GM13976 (cell line): Measurements from ENCODE around the gene ZMIZ1.
A peak's percentile ranks its signal among the peaks of the same experiment; 100 is the strongest.

Experiments used
- DNase-seq: peaks from one replicate; pipeline ENCODE4 v3.0.0; 2012; ENCODE audit warnings: low spot score
- in situ Hi-C: fragments of 300-500 bp; cut with MboI; formaldehyde crosslinking; loops from one replicate; pipeline ENCODE4 v1.12.0; 2022; ENCODE audit warnings: low sequenced_read_pairs, mixed read lengths, inconsistent platforms; ENCODE audit not compliant: unreplicated experiment
- TF ChIP-seq, protein P1 (sequence below): IDR thresholded peaks from 2 replicates; pipeline ENCODE4 v1.5.1; 2012; ENCODE audit warnings: borderline replicate concordance, mild to moderate bottlenecking; ENCODE audit not compliant: insufficient read depth; ENCODE audit errors: extremely low read depth, missing control alignments, control extremely low read depth

ZMIZ1 gene

DNA sequence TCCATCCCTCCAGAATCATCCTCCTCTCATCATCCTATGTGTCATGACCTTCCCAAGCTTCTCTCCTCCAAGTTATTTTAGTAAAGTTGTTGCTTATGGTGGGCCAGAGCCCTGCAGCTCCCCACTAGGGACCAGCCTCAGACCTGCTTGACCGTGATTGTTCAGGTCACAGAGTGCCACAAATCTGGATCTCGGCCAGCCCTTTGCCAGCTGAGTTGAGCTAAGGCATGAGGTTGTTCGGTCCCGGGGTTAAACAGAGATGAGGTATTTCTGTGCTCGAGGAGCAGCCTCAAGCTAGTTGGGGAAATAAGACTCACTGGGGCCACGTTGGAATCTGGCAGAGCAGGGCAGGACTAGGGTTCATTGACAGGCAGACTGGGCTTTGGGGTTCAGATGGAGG is 212.2 kb downstream of the ZMIZ1 start:
- in situ Hi-C loops: no loop called here
- DNase-seq: no peak
- TF ChIP-seq, protein P1, sequence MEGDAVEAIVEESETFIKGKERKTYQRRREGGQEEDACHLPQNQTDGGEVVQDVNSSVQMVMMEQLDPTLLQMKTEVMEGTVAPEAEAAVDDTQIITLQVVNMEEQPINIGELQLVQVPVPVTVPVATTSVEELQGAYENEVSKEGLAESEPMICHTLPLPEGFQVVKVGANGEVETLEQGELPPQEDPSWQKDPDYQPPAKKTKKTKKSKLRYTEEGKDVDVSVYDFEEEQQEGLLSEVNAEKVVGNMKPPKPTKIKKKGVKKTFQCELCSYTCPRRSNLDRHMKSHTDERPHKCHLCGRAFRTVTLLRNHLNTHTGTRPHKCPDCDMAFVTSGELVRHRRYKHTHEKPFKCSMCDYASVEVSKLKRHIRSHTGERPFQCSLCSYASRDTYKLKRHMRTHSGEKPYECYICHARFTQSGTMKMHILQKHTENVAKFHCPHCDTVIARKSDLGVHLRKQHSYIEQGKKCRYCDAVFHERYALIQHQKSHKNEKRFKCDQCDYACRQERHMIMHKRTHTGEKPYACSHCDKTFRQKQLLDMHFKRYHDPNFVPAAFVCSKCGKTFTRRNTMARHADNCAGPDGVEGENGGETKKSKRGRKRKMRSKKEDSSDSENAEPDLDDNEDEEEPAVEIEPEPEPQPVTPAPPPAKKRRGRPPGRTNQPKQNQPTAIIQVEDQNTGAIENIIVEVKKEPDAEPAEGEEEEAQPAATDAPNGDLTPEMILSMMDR: no peak

GRCh38 chr10:79282388-79282787 is 213.6 kb downstream of the ZMIZ1 start:
- DNase-seq: no peak
- TF ChIP-seq, protein P1: no peak
- in situ Hi-C loops: no loop called here

DNA sequence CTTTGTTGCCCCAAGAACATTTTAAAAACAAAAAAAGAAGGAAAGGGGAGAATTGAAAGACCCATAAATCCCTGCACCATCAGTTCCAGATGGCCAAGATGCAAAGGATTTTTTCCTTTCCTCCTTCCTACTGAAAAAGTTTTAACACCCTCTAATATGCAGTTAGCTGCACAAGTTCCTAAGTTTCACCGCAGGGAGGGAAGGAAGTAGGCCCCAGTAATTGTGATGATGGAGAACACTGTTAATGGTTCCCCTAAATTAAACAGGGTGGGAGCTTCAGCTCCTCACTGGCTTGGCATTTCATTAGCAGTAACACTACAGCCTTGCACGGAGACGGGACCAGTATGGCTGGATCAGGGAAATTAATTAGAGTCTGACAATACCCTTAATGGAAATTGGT is 214.8 kb downstream of the ZMIZ1 start:
- TF ChIP-seq, protein P1: no peak
- DNase-seq: no peak
- in situ Hi-C loops: no loop called here

DNA sequence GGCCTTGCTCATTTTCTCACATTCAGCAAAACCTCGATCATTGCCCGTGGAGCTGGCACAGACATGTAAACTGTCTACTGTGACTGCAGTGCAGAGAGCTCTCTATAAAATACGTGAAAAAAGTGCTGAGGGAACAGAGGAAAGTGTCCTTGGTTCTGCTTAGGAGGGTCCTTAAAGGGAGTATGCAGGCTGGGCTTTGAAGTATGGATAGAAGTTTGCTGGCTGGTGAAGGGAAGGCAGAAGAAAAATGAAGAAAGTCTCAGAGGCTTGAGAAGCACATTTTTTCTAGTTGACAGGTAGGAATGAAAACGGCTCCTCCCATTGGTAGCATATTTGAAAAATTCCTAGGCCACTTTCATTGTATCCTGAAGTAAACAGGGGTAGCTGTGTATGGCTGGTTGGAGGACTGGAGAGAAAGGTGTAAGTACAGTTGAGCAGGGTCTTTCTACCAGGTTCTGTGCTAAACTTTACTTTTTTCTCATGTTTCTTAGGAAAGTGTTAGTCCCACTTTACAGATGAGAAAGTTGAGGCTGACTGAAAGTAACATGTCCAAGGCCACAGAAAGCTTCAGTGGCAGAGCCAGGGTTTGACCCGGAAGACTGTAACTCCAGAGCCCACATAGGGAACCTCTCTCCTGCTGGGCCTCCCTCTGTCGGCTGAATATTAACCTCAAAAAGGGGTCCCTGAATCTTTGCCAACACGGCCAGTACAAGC is 215.5 kb downstream of the ZMIZ1 start:
- in situ Hi-C loops: no loop called here
- DNase-seq: no peak
- TF ChIP-seq, protein P1: no peak

DNA sequence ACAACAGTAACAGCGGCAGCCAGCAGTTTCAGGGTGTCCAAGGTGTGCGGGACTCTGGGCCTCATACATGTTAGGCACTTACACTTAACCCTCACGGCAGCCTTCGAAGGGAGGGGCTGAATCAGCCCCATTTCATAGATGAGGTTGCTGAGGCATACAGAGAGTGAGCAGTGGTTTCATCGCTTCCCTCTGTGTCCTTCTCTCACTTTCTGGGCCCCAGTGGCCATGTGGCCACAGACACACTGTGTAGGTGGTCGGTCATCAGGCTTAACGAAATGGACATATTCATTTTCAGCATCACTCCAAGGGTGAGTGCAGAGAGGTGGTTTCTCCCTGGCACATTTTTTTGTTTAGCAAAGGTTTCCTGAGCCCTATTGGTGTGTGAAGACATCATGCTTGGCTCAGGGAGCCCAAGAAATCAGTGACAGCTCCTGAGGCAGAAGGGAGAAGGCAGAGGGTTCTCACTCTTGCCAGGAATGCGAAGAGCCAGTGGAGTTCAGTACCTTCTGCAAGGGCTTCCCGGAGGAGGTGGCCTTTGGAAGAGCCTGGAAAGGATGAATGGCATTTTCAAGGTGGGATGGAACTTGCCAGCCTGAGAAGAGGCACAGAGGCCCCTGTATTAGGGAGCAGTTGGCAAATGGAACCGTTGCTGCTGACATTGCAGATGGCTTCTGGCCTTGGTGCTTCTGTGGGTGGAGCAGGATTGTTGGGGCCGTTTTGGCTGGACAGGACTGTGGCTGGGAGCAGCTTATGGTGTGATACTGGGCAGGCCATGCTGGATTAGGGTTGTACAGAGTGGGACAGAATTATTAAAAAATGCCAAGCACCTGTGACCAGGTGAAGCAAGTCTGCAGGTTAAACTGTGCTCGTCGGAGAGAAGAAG is 216.8 kb downstream of the ZMIZ1 start:
- in situ Hi-C loops: no loop called here
- peak; percentile 85 for DNase-seq
- TF ChIP-seq, protein P1: no peak

GRCh38 chr10:79286318-79286951 is 217.7 kb downstream of the ZMIZ1 start:
- peak; percentile 95 for DNase-seq
- TF ChIP-seq, protein P1: no peak
- in situ Hi-C loops: no loop called here
